OCI-M1 (cell line): ENCODE measurements around the gene HAGHL.

Experiments
- DNase-seq: peaks from one replicate; lab custom pipeline; 2025; lab: John Stamatoyannopoulos, UW

Gene HAGHL

DNA sequence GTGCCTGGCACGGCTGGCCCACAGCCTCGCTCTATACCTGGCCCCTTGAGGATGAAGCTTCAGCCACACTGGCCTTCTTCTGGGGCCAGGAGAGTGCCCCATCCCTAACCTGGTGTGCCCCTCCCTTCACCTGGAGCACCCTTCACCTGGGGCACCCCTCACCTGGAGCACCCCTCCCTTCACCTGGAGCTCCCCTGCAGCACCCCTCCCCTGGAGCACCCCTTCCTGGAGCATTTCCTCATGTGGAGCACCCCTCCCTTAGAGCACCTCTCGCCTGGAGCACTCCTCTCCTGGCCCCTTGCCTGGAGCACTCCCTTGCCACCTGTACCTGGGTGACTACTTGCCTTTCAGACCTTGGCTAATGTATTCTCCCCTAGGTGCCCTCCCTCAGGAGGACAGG, 18.9 kb upstream of the HAGHL start:
- DNase-seq, result no peak

DNA sequence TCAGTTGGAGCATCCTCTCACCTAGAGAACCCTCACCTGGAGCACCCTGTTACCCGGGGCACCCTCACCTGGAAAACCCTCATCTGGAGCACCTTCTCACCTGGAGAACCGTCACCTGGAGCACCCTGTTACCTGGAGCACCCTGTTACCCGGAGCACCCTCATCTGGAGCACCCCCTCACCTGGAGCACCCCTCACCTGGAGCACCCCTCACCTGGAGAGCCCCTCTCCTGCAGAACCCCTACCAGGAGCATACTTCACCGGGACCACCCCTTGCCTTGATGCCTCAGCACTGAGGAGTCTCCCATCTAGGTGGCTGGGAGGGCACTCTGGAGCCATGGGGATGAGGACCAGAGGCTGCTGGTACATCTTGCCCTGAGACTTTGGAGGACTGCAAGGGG, 17.9 kb upstream of the HAGHL start:
- no peak for DNase-seq

DNA sequence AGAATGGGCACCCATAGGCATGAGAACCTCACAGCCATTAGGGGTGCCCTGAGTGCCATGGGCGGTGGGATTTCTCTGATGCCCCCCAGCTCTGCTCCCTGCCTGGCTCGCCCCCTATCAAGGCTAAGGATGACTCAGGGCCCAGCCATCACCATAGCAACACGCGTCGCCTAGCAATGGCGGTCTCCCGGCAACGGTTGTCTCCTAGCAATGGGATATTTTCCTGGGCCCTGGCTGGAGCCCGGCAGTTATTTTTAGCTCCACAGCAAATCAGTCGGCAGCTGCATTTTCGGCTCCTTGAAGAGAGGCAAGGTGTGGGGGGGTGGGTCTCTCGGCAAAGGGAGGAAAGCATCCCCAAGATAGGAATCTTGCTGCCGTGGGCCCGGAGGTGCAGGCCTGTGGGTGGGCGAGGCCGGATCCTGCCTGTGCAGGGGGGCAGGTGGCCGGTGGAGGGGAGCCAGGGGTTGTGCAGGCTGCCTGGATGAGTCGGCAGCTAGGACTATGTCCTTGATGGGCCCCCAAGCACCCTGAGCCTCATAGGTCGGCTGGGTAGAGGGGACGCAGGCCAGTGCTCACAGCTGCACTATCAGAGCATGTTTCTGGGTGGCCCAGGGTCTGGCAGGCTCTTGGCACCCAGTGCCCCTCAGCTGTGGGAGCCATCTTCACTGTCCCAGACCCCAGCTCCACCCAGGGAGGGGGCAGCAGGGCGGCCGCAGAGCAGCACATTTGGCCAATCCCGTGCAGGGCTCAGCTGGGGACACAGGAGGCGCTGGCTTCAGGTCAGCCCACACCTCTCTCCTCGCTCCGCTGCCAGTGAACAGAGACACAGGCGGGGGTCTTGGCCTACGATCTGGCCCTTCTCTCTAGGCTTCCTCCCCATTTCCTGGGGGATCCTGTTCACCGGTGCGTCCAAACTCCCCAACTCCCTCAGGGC, 17.1 kb upstream of the HAGHL start:
- DNase-seq, result peak; percentile 82

DNA sequence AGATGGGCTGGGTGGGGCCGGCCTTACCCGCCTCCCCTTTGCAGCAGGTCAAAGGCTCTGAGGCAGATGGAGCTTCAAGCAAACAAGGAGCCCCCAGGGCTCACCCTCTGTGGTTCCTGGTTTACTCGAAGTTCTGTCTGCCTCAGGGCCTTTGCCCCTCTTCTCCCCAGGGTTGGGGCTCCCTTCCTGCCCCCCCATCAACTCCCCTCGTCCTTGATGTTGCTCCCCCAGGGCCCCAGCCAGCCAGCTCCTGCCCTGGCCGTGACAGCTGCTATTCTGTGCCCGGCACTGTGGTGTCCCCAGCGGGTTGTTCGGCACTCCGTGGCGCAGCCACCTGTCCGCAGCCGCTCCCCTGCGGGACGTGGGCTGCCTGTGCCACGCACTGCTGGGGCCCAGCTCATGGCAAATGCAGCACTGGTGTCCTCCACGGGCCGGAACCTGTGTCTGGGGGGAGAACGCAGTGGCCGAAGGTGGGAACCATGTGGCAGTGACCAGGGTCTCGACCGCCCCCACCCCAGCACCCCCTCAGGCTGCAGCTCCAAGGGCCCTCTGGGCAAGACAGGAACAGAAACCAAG, 16.3 kb upstream of the HAGHL start:
- DNase-seq, result no peak

DNA sequence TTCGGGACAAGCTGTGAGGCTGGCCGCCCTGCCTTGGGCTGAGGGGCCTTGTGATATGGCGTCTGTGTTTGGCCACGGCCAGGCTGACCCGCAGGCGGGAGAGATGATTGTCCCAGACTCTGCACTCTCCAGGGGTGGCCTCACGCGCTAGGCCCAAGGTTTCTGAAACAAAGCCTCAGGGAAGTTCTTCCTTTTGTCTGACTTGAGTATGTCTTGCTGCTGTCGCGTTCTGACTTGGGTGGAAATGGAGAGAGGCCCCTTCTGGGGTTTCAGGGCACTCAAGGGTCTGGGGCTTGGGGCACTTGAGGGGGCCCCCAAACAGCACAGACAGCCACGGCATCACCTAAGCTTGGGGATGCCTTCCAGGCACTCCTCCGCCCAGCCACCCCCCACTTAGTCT, 15.8 kb upstream of the HAGHL start:
- DNase-seq, result no peak

DNA sequence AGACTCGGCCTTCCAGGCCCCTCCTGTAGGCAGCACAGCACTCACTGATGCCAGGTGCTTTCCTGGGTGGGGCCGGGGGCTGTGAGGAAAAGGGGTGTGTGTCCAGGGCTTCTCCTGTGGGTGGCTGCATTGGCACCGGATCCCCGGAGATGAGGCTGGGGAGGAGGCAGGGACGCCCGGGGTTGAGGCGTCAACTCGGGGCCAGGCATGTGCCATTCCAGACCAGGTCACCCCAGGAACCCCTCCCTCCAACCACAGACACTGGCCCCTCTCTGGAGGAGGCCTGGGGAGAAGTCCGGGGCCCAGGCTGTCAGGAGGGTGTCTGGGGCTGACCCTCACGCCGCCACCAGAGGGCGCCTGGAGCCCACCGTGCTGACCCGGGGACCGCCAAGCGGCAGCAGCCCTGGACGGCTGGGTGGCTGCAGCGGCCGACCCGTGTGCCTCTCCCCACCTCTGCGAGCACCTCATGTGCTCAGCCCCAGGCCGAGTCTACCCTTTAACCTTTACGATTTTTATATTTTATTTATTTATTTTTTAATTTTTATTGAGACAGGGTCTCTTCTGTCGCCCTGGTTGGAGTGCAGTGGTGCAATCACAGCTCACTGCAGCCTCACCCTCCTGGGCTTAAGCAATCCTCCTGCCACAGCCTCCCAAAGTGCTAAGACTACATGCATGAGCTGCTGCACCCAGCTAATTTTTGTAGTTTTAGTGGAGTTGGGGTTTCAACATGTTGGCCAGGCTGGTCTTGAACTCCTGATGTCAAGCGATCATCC, 15.2 kb upstream of the HAGHL start:
- DNase-seq, result peak; percentile 77

DNA sequence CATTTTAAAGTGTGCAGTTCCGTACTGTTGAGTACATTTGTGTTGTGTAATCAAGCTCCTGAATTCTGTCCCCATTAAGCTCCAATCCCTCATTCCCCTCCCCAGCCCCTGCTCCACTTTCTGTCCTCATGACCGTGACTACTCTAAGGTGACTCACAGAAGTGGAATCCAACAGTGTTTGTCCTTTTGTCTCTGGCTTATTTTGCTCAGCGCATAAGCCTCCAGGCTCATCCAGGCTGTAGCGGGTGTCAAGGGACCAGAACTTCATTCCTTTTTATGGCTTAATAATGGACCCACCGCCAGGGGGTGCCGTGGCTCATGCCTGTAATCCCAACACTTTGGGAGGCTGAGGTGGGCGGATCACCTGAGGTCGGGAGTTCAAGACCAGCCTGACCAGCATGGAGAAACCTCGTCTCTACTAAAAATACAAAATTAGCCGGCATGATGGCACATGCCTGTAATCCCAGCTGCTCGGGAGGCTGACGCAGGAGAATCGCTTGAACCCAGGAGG, 14.1 kb upstream of the HAGHL start:
- DNase-seq, result peak; percentile 78

DNA sequence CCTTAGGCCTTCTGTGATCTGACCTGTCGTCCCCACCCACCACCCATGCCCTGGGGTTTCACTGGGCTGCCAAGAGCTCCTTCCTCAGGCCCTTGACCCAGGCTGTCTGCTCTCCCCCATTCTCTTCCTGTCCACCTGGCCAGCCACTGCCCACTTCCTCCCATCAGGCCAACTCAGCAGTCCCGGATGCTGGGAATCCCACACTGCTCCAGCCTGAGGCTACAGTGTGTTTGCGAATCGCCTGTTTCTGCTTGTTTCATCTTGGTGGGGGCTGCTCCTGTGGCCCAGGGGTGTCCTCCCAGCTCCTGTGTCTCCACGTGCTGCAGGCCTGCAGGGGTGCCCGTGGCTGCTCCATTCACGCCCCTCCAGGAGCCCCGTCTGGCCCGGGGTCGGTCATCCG, 12.8 kb upstream of the HAGHL start:
- no peak for DNase-seq

DNA sequence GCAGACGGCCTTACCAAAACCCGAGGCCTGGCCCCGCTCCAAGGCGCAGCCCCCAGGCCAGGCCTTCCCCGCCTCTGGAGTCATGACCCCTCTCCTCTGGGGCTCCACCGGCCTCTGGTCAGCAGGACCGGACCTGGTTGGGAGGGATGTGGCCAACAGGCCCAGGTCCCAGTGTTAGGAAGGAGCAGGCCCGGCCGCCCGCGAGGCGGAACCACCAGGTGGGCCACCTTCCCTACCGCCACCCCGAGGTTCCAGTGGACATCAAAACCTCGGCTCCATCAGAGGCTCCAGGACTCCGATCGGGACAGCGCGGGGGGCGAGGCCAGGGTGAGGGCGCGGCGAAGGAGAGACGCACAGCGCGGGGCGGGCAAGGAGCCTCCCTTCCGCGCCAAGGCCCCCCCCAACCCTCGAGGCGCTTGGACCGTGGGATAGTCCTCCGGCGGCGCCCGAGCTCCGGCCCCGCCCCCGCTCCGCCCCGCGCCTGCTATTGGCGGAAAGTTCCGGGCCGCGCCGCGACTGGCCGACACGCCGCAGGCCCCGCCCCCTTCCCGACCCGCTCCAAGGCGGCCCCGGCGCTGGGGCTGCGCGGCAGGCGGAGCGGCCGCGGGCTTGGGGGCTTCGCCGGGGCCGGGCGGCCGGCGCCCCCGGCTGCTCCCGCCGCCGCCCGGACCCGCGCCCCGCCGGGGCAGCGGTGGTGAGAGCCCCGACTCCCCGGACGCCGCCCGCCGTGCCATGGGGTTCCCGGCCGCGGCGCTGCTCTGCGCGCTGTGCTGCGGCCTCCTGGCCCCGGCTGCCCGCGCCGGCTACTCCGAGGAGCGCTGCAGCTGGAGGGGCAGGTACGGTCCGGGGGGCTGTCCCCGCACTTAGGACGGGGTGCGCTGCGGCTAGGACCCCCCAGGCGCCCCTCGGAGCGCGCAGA, 12.1 kb upstream of the HAGHL start, which contains the start of gene METRN:
Gene METRN (plus strand): TSS at position 561 of the 919 bp plus-strand sequence. CDS start 172 bp downstream, at position 733.
- peak; percentile 68 for DNase-seq

DNA sequence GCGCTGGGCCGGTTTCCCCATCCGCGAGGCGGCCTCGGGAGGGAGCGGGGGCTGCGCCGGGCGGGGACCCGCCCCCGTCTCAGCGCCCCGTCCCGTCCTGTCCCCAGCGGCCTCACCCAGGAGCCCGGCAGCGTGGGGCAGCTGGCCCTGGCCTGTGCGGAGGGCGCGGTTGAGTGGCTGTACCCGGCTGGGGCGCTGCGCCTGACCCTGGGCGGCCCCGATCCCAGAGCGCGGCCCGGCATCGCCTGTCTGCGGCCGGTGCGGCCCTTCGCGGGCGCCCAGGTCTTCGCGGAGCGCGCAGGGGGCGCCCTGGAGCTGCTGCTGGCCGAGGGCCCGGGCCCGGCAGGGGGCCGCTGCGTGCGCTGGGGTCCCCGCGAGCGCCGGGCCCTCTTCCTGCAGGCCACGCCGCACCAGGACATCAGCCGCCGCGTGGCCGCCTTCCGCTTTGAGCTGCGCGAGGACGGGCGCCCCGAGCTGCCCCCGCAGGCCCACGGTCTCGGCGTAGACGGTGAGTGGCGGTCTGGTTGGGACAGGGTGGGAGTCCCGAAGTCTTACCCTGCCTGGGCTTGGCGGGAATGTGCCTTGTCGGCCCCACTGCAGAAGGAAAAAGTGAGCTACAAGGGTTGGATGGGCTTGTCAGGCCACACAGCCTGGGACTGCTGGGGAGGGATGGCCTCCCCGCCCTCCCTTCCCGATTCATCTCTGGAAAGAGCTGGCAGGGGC, 11.3 kb upstream of the HAGHL start:
- no peak for DNase-seq

DNA sequence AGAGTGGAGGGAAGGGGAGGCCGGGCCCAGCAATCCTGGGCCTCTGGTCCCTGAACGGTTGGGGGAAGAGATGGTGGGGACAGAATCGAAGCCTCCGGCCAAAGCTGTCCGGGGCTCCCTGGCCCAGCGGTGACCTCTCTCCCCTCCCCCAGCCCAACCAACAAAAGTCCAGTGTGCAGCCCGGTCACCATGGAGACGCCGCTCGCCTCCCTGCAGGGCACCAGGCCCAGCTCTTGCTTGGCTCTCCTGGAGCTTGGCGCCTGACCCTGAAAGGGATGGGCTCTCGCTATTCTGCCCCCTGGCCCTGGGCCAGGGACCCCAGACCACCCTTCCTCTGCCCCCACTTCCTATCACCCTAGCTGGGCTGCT, 10.7 kb upstream of the HAGHL start:
- no peak for DNase-seq

DNA sequence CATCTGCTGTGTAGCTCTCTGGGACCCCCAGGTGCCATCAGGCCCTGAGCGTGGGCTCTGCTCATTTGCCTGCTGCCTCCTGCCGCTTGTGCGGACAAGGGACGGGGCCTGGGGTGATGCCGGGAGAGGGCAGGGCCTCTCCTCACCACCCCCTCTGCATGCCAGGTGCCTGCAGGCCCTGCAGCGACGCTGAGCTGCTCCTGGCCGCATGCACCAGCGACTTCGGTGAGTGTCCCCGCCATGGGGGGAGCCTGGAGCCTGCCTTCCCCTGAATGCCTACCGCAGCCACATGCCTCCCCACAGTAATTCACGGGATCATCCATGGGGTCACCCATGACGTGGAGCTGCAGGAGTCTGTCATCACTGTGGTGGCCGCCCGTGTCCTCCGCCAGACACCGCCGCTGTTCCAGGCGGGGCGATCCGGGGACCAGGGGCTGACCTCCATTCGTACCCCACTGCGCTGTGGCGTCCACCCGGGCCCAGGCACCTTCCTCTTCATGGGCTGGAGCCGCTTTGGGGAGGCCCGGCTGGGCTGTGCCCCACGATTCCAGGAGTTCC, 10.1 kb upstream of the HAGHL start:
- no peak for DNase-seq

DNA sequence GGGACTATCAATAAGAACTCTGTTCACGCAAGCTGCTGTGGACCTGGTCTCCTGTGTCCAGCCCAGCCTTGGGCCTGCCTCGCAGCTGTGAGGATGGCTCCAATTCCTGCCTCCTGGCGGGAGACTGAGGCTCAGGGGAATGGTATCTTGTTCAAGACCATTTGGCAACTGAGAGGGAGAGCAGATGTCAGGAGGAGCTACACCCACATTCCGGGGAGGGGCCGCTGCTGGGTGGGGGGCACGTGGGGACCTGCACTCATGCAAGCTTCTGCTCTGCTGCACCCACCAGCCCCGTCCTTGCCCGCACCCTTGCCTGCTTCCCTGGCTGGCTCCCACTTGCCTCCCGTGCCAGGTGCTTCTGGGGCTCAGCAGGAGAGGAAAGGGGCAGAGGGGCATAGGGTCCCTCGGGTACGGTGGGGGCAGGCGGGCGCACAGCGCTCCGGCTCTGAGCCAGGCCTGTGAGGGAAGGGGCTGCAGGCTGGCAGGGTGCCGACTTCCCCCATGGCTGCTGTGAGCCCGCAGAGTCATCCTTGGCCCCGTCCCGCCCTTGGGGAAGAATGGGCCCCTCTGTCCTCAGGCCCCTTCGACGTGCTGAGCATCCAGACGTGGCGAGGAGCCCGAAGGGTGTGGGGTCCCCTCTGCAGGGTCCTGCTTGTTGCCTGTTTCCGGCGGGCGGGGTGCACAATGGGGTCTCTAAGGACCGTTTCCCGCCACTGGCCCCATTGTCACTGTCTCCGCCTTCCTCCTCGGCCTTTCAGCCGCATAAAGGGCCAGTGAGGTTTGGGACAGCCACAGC, 9.3 kb upstream of the HAGHL start:
- DNase-seq, result no peak

DNA sequence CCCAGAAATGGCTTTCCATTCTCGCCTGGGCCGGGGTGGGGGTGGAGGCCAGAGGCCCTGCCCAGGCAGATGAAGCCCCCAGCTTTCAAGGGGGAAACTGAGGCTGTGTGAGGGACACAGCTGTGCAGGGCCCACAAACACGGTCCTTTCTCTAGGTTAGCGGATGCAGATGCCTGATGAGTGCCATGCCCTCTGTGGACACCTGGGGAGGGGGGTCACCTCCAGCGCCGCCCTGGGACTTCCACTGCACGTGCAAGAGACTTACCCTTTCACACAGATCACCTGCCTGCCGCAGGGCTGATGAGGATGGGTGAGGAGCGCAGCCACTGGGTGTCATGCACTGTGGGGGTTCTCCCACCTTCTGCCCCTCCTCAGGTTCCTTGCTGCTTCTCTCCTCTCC, 8.5 kb upstream of the HAGHL start:
- no peak for DNase-seq

DNA sequence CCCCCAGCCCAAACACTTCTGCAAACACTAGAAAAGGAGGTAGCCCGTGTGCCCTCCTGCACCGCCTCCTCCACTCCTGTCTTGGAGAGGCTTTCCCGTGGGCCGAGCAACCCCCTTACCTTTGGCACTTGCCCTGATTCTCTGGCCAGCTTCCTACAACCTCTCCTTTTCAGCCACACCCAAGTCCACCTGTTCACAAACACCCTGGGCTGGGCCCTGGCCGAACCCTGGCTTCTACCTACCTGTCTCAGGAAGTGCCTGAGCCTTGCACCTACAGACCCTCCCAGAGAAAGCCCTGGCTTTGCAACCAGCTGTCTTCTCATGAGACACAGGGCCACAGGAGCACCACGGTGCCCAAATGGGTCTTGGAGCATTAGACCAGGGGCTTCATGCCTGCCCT, 8.0 kb upstream of the HAGHL start:
- DNase-seq, result no peak

DNA sequence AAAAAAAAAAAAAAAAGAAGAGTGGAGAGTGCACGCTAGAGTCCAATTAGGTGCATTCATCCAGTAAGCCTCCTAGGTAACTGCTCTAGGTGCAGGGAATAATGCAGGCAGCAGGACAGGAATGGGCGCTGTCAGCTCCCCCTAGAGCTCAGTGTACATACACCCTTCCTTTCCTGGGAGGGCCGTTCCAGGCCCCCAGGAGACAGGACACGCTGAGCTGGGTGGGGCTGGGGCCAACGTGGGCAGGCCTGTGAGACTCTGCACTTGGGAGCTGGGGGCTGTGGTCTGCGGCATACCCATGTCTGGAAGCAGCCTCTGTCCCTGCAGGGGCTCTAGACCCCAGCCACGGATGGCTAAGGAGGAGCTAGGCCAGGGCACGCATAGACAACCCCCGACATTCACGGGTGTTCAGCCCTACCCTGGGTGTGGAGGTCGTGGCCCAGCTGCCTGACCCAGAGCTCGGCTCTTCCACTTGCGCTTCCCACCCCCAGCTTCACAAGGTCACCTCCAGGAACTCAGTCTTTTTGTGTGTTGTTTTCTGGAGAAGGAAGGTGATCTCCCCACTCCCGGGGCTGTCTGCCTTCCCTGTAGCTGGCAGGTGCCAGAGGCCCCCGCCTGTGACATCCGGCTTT, 7.0 kb upstream of the HAGHL start:
- peak; percentile 47 for DNase-seq

DNA sequence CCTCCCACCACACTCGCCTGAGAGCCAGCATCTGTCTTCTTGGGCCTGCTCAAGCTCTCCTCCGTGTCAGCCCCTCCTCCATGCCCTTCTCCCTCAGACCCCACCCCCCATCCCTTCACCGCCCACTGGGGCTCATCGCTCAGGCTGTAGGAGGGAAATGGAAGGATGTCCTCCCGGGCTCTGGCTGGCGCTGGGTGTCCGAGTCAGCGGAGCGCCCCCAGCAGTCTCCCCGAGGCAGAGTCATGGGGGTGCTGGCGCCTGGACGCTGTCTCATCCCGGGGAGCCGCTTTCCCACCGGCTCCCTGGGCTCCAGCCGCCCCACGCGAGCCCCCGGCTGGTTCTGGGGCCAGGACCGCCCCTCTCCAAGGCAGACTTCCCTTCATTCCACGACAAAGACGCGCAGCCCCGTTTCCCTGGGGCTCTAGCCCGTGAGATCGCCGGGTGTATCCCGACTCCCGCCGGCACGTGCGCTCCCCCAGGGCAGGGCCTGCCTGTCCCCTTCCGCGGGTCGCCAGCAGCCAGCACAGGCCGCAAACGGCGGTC, 6.4 kb upstream of the HAGHL start:
- DNase-seq, result peak; percentile 65

DNA sequence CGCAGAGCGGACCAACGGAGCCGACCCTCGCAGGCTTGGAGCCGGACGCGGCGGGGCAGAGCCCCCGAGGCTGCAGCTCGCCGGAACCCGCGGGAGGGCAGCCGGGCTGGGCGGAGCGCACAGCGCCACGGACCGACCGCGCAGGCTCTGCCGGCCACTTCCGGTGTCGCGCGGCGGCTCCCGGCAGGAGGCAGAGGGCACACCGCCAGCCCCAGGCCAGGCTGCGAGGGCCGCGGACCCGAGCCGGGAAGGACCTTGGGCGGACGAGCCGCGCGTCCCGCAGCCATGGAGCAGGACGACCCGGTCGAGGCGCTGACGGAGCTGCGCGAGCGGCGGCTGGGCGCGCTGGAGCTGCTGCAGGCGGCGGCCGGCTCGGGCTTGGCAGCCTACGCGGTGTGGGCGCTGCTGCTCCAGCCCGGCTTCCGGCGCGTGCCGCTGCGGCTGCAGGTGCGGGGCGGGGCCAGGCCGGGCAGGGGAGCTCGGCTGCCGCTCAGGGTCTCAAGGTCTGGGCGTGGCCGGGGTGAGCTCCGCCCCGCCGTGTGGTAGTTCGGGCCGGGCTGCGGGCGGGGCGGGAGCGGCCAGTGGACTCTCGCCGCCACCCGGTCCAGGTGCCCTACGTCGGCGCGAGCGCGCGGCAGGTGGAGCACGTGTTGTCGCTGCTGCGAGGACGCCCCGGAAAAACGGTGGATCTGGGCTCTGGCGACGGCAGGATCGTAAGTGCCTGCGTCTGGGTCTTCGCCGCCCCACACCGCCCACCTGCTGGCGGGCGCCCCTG, 5.7 kb upstream of the HAGHL start, which contains the start of gene ANTKMT:
Gene ANTKMT (plus strand): TSS at position 157 of the 775 bp plus-strand sequence. CDS start 129 bp downstream, at position 286.
- DNase-seq, result peak; percentile 94
